Occipital lobe (tissue), 2 donors: ENCODE data around the gene RMND5A. TPM values are rescaled to one million over a fixed set of nuclear protein-coding genes. Genes with fewer than 3 reads are reported as not detected.
"Not testable (repeated sequence)": the region's sequence is repeated elsewhere in the genome, so short reads cannot be mapped to it uniquely, and the experiment has no call there.

Source experiments
- DNase-seq: peaks from one replicate; lab custom pipeline; 2025; lab: John Stamatoyannopoulos, UW
- total RNA-seq: library from RNA; depleted of rRNA; stranded (reverse); fragments of >200 nt; gene quantifications from one replicate; pipeline ENCODE4 v1.2.3, GENCODE V29; 2014

RMND5A gene
- total RNA-seq, 1 donor from 2014 or later, result 83.0 TPM

- not testable (repeated sequence) for DNase-seq
Observed at GRCh38 chr2:86714579-86715173, 5.4 kb upstream of the RMND5A start.

GRCh38 chr2:86719263-86719636 is 841 bp upstream of the RMND5A start:
- DNase-seq, result not testable (repeated sequence)

DNA sequence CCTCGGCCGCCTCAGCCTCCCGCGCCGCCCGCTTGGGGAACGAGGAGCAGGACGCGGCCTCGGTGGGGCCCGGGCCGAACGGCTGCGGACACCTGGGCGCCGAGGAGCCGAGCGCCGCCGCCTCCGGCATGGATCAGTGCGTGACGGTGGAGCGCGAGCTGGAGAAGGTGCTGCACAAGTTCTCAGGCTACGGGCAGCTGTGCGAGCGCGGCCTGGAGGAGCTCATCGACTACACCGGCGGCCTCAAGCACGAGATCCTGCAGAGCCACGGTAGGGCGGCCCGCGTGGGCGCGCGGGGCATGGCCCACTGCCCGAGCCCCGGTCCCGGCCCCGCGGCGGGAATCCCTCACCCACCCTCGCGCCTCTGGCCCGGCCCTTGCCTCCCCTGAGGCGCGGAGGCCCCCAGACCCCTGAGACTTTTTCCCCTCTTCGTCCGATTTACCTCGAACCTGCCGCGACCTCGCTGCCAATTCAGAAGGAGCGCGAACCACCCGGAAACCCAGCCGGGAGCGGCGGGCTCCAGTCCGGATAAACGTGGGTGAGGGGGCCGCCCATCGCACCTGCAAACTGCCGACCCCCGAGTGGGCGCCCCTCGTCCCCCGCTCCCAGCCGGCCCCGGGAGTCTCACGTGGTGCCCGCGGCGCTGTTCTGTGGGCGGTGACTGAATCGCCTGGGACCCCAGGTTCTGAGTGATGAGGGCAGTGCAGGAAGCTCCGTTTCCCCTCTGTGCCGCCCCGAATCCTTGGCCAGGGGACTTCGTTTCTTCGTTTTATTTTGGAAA is 639 bp downstream of the RMND5A start:
- peak; percentile 34 for DNase-seq

GRCh38 chr2:86725706-86726105 is 5.6 kb downstream of the RMND5A start:
- DNase-seq, result not testable (repeated sequence)

- not testable (repeated sequence) for DNase-seq
Observed at GRCh38 chr2:86732040-86732525, 12.0 kb downstream of the RMND5A start.

- not testable (repeated sequence) for DNase-seq
Observed at GRCh38 chr2:86732837-86733236, 12.7 kb downstream of the RMND5A start.

DNA sequence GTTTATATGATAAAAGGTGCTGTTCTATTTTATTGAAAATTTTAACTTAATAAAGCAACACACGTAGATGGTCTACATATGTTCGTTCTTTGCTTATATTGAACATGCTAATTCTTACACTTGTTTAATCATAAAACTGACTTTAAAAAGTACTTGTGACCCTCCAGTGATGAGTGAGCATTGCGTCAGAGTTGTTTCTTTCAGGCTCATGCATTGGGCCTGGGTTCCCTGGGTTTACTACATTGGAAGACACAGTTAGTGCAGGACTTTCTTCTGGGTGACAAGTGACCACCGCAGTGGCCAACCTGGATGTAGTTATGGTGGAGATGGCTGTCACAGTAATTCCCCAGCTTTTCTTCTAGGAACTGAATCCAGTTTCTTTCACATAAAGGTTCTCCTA is 13.4 kb downstream of the RMND5A start:
- not testable (repeated sequence) for DNase-seq

- not testable (repeated sequence) for DNase-seq
Observed at GRCh38 chr2:86734896-86735295, 14.8 kb downstream of the RMND5A start.

DNA sequence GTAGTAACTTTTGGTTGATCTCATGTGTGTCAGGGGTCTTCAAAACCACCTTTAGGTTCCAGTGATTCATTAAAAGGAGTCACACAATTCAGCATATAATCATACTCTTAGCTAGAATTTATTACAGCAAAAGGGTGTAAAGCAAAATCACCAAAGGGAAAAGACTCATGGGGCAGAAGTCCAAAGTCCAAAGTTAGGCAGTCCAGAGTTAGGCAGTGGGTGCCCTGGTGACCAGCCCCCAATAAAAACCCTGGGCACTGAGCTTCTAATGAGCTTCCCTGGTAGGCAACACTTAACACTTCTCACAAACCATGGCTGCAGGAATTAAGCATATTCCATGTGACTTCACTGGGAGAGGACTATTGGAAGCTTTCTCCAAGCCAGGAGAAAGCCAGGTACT is 19.4 kb downstream of the RMND5A start:
- DNase-seq, result not testable (repeated sequence)

- DNase-seq, result not testable (repeated sequence)
Observed at GRCh38 chr2:86739889-86740288, 19.8 kb downstream of the RMND5A start.

- DNase-seq, result not testable (repeated sequence)
Observed at GRCh38 chr2:86741889-86742498, 21.9 kb downstream of the RMND5A start.

DNA sequence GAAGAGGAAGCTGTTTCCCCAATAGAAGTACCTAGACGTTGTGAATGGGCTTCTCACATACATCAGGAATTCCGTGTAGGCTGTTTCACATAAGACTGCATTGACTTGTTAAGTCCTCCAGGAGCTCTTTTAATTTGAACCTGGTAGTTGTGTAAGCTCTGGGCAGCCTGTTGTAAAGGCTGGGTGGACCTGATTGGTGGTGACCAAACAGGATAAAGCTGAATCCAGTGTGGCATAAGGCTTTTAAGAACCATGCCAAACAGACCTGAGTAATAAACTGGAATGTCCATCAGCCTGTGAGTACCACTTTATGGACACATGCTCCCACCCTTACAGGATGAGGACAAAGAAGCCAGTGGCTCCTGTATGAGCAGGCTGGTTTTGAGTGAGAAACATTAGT is 24.1 kb downstream of the RMND5A start:
- DNase-seq, result no peak

DNA sequence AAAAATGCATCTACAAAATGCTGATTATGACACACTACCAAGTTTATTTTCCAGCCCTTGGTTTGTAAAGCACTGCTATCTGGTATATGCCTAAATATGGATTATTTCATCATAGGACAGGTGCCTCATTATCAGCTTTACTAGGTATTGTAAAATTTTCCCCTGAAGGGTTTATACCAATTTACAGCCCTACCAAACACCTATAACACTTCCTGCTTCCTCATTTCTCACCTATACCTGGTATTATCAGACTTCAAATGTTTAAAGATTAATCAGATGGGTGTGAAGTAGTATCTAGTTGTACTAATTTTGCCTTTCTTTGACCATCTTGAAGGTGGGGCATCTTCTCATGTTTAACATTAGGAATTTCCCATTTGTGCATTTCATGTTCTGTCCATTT is 26.8 kb downstream of the RMND5A start:
- no peak for DNase-seq

DNA sequence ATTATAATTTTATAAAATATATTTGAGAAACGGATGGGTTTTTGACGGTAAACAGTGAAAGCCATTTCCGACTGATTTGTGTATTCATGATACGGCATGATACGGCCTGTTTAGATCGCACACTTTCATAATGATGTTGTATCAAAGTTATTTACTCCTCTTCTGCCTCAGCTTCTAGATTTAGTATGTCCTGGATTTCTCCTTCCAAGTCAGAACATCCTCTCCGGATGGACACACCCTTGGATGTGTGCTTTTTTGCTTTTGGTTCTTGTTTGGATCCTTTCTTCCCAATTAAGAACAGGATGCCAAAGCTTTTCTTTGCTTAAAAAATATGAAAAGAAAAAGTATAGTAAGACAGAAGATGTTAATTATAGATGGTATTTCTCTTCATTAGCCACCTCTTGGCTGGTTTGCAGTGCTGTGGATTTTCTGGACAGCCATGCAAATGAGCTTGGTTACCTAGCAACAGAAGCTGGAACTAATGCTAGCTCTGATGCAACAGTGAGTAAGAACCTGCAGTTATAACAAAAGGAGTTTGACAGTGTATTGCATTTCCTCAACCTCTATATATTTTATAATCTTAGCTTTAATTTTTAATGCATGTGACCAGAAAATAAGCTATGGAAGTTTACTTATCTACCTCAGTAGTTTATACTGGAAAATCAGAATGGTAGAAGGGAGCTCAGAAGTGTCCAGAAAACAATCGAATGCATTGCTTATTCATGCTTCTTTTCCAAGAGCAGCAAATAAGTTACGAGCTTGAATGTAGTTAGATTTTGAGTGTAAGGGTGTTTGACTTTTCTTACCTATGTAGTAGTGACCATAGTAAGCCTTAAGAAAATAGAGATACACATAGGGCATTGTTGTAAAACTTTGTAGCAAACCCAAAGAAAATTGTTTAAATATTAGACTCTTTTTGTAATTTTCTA is 27.9 kb downstream of the RMND5A start:
- DNase-seq, result peak; percentile 6

- no peak for DNase-seq
Observed at GRCh38 chr2:86750240-86750839, 30.2 kb downstream of the RMND5A start.

GRCh38 chr2:86751778-86752177 is 31.7 kb downstream of the RMND5A start:
- no peak for DNase-seq

DNA sequence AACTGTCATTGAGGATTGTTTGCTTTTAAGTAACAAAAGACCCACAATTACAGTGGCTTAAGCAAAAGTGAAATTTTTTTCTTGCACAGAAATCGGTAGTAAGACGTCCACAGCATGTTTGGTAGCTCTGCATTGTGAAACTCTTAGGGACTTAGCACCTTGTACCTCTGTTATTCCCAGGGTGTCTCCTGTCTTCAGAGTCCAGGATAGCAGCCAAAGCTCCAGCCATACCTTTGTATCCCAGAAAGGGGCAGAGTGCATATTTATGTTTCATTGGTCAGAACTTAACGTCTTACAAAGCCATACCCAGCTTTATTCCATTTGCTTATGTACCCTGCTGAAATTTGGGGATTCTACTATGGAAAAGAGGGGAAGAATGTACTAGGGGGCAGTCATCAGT is 32.8 kb downstream of the RMND5A start:
- no peak for DNase-seq

GRCh38 chr2:86753606-86754005 is 33.5 kb downstream of the RMND5A start:
- no peak for DNase-seq

DNA sequence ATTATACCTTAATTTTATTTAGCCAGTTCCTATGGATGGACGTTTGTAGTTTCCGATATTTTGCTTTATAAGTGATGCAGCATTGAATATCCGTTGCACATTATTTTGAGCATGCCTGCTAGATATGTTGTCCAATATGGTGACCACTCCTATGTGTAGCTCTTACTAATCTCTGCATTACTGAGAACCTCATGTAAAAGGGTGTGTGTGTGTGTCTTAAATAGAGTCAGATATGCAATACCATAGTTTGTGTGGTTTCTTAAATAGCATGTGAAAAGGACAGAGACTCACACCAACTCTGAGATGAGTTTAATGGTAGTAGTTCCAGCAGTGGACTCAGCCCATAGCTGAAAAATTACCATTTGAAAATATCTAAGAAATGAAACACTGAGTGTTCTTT is 38.3 kb downstream of the RMND5A start:
- DNase-seq, result no peak

DNA sequence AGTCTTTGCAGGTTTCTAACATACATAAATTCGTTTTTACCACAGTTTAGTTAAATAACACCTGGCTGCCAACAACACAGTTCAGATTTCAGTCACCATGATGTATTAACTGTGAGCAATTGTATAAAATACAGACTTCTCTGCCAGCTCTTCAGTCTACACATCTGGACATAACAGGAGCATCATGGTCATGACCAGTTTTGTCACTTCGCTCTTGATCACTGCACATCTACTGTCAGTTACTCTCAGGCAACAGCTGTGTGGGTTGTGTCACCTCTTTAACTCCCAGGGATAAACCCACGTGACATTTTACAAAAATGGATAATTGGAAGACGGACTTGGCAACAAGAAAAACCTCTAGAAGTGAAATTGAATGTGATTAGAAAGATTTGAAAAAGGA is 40.3 kb downstream of the RMND5A start:
- DNase-seq, result no peak
